Neuronal stem cell (in vitro differentiated cells): ENCODE data around the gene WIZ.

ENCODE experiments used
- DNase-seq: peaks from one replicate; pipeline ENCODE4 v3.0.0-alpha.2; 2013; ENCODE audit warnings: low spot score
- H2AFZ ChIP-seq: one replicate; pipeline ENCODE4 v1.6.1; 2013; ENCODE audit warnings: mild to moderate bottlenecking, low read length, inconsistent platforms
- H2AK5ac ChIP-seq: 2 replicates; pipeline ENCODE4 v1.6.1; 2013; ENCODE audit warnings: low read depth, mild to moderate bottlenecking, inconsistent platforms, low read length, moderate library complexity, mixed read lengths
- H2BK120ac ChIP-seq: 2 replicates; pipeline ENCODE4 v1.6.1; 2013; ENCODE audit warnings: low read depth, mild to moderate bottlenecking, inconsistent platforms, low read length, moderate library complexity, mixed read lengths
- H2BK12ac ChIP-seq: one replicate; pipeline ENCODE4 v1.6.1; 2013; ENCODE audit warnings: low read length, inconsistent platforms
- H2BK15ac ChIP-seq: 2 replicates; pipeline ENCODE4 v1.6.1; 2013; ENCODE audit warnings: mild to moderate bottlenecking, low read length, inconsistent platforms, mixed read lengths
- H2BK5ac ChIP-seq: one replicate; pipeline ENCODE4 v1.6.1; 2013; ENCODE audit warnings: inconsistent platforms, mild to moderate bottlenecking, low read length, moderate library complexity
- H3K14ac ChIP-seq: one replicate; pipeline ENCODE4 v1.6.1; 2013; ENCODE audit warnings: low read length, inconsistent platforms
- H3K18ac ChIP-seq: 2 replicates; pipeline ENCODE4 v1.6.1; 2013; ENCODE audit warnings: low read length, inconsistent platforms
- H3K23ac ChIP-seq: 2 replicates; pipeline ENCODE4 v1.6.1; 2013; ENCODE audit warnings: low read depth, mild to moderate bottlenecking, mixed read lengths, low read length, inconsistent platforms; ENCODE audit not compliant: poor library complexity
- H3K27ac ChIP-seq: replicated peaks from 3 replicates; pipeline ENCODE4 v1.5.1; 2013; ENCODE audit warnings: low read length, inconsistent platforms
- H3K27me3 ChIP-seq, 3 experiments: 2 replicates each; pipeline ENCODE4 v1.6.1; 2013; ENCODE audit warnings: low read length in 3 of 3, mild to moderate bottlenecking in 2 of 3, inconsistent platforms in 1 of 3, low read depth in 1 of 3, mixed read lengths in 1 of 3, moderate library complexity in 1 of 3; ENCODE audit not compliant: control insufficient read depth in 3 of 3, insufficient read depth in 3 of 3
- H3K36me3 ChIP-seq, 2 donors: replicated peaks in 1 of 2; 2 replicates each; pipeline ENCODE4 v1.6.1; 2013; ENCODE audit warnings: low read length in 2 of 2; ENCODE audit not compliant: control insufficient read depth in 2 of 2, insufficient read depth in 2 of 2
- H3K4ac ChIP-seq: 2 replicates; pipeline ENCODE4 v1.6.1; 2013; ENCODE audit warnings: inconsistent platforms, mild to moderate bottlenecking, low read length, moderate library complexity
- H3K4me1 ChIP-seq, 2 donors: 1 replicate in 1 of 2; 2 replicates in 1 of 2; pipeline ENCODE4 v1.6.1; 2013; ENCODE audit warnings: low read length in 2 of 2, low read depth in 1 of 2; ENCODE audit not compliant: control insufficient read depth in 2 of 2, insufficient read depth in 1 of 2
- H3K4me2 ChIP-seq: one replicate; pipeline ENCODE4 v1.6.1; 2013; ENCODE audit warnings: mild to moderate bottlenecking, low read length, inconsistent platforms; ENCODE audit not compliant: insufficient read depth, poor library complexity, severe bottlenecking
- H3K4me3 ChIP-seq, 2 donors: 2 replicates each; pipeline ENCODE4 v1.5.1; 2013; ENCODE audit warnings: low read length in 2 of 2, mild to moderate bottlenecking in 2 of 2, inconsistent platforms in 1 of 2, moderate library complexity in 1 of 2
- H3K79me1 ChIP-seq: one replicate; pipeline ENCODE4 v1.6.1; 2013; ENCODE audit warnings: low read depth, mild to moderate bottlenecking, inconsistent platforms, low read length, moderate library complexity
- H3K9ac ChIP-seq: one replicate; pipeline ENCODE4 v1.6.1; 2013; ENCODE audit warnings: mild to moderate bottlenecking, low read depth, low read length, inconsistent platforms; ENCODE audit not compliant: poor library complexity
- H3K9me3 ChIP-seq, 2 donors: replicated peaks in 1 of 2; 2 replicates each; pipeline versions ENCODE3 to v1.6.1; 2013; ENCODE audit warnings: low read length in 2 of 2, mild to moderate bottlenecking in 2 of 2, inconsistent platforms in 1 of 2, low read depth in 1 of 2, mixed read lengths in 1 of 2, moderate library complexity in 1 of 2; ENCODE audit not compliant: control insufficient read depth in 2 of 2, insufficient read depth in 1 of 2
- H4K8ac ChIP-seq: one replicate; pipeline ENCODE4 v1.6.1; 2013; ENCODE audit warnings: low read depth, mild to moderate bottlenecking, inconsistent platforms, low read length, moderate library complexity
- H4K91ac ChIP-seq: one replicate; pipeline ENCODE4 v1.6.1; 2013; ENCODE audit warnings: low read length, low read depth, mild to moderate bottlenecking, inconsistent platforms; ENCODE audit not compliant: poor library complexity
- WGBS, 2 donors: extraction: QIAGEN DNeasy Blood & Tissue Kit; methylation state at CpG; one replicate each; pipeline ENCODE4 v1.1.7; 2013; ENCODE audit warnings: missing lambda C conversion rate in 2 of 2, mixed read lengths in 1 of 2; ENCODE audit not compliant: insufficient read length in 2 of 2, insufficient replicate concordance in 1 of 2; ENCODE audit errors: extremely low coverage in 2 of 2; 5-methylcytosine and 5-hydroxymethylcytosine counted together

Gene WIZ

GRCh38 chr19:15418579-15419412, 31.0 kb downstream of the WIZ start, which contains the start of gene AKAP8L:
Gene AKAP8L (minus strand): TSS chr19:15418988. CDS start chr19:15418923, 65 bp downstream.
- Histone ChIP-seq H2BK12ac (peak within 1 kb of the TSS; percentile 87), H3K79me1 (peaks cover 10% of the 10 kb centered on the region), H2BK15ac (peak within 1 kb of the TSS; percentile 51), H3K27ac (peak within 1 kb of the TSS; percentile 57), H3K9me3 (peaks cover 7 to 13% of the 10 kb centered on the region in 2 donors), H3K4me3 (peak within 1 kb of the TSS; percentile 89 to 97), H3K27me3 (no peaks in the 10 kb centered on the region), H2AFZ (peak within 1 kb of the TSS; percentile 85), H3K23ac (peak within 1 kb of the TSS; percentile 99), H3K9ac (peak within 1 kb of the TSS; percentile 100), H3K4me2 (peak within 1 kb of the TSS; percentile 75), H4K8ac (peak within 1 kb of the TSS; percentile 75), H3K18ac (peak within 1 kb of the TSS; percentile 100), H3K36me3 (peaks cover 16 to 57% of the 10 kb centered on the region in 2 donors), H2BK120ac (peak within 1 kb of the TSS; percentile 99), H3K4me1 (peaks cover 6 to 8% of the 10 kb centered on the region in 2 donors), H2BK5ac (peak within 1 kb of the TSS; percentile 100), H2AK5ac (peak within 1 kb of the TSS; percentile 97), H3K14ac (peak within 1 kb of the TSS; percentile 92), H4K91ac (peak within 1 kb of the TSS; percentile 90), H3K4ac (peak within 1 kb of the TSS; percentile 99)
- DNase-seq, result peak; percentile 99
- no CpG with 5 or more reads among the region's 61 CpGs for WGBS, 2 donors

- Histone ChIP-seq H4K91ac (peak overlapping the region; percentile 90), H4K8ac (peak overlapping the region; percentile 48), H2BK15ac (peak overlapping the region; percentile 51), H2AFZ (peak overlapping the region; percentile 85), H3K4me3 (peak overlapping the region; percentile 89 to 97), H3K27ac (peak overlapping the region; percentile 57), H3K14ac (peak overlapping the region; percentile 92), H3K4me2 (peak overlapping the region; percentile 75), H3K27me3 (no peaks in the 10 kb centered on the region), H3K9ac (peak overlapping the region; percentile 100), H2AK5ac (peak overlapping the region; percentile 97), H3K9me3 (peaks cover 2 to 9% of the 10 kb centered on the region in 2 donors), H3K79me1 (peaks cover 11% of the 10 kb centered on the region), H2BK5ac (peak overlapping the region; percentile 100), H2BK120ac (peak overlapping the region; percentile 99), H3K18ac (peak overlapping the region; percentile 100), H3K23ac (peak overlapping the region; percentile 99), H3K4me1 (peaks cover 6 to 8% of the 10 kb centered on the region in 2 donors), H3K4ac (peak overlapping the region; percentile 99), H3K36me3 (peaks cover 14 to 57% of the 10 kb centered on the region in 2 donors), H2BK12ac (peak overlapping the region; percentile 87)
- DNase-seq, result no peak
- WGBS, 2 donors, result no CpG with 5 or more reads among the region's 16 CpGs
These were observed 31.6 kb downstream of the WIZ start for GRCh38 chr19:15418231-15418578.

- Histone ChIP-seq H3K27me3 (no peaks in the 10 kb centered on the region), H2BK15ac (no peak overlapping the region), H2AK5ac (no peak overlapping the region), H3K4me1 (peaks cover 6 to 8% of the 10 kb centered on the region in 2 donors), H3K79me1 (peaks cover 11% of the 10 kb centered on the region), H3K14ac (no peak overlapping the region), H3K18ac (no peak overlapping the region), H4K8ac (no peak overlapping the region), H3K9me3 (peaks cover 0 to 7% of the 10 kb centered on the region in 2 donors), H3K4ac (no peak overlapping the region), H2BK120ac (no peak overlapping the region), H2AFZ (no peak overlapping the region), H3K4me3 (peak overlapping the region; percentile 89 to 97), H3K36me3 (peaks cover 10 to 57% of the 10 kb centered on the region in 2 donors), H3K4me2 (peak overlapping the region; percentile 75), H3K27ac (no peak overlapping the region), H3K23ac (no peak overlapping the region), H3K9ac (no peak overlapping the region), H4K91ac (no peak overlapping the region), H2BK12ac (no peak overlapping the region), H2BK5ac (peak overlapping the region; percentile 100)
- WGBS, 2 donors, result no CpG with 5 or more reads among the region's 9 CpGs
- DNase-seq, result no peak
These were observed 32.1 kb downstream of the WIZ start for GRCh38 chr19:15417699-15418098.

- DNase-seq, result no peak
- H3K27ac ChIP-seq, result no peak overlapping the region
- WGBS, 2 donors, result no CpG with 5 or more reads among the region's 4 CpGs
These were observed 36.9 kb downstream of the WIZ start for GRCh38 chr19:15412832-15413231.

More at GRCh38 chr19:15412832-15413231, 36.9 kb downstream of the WIZ start:
- no peak overlapping the region for H2BK15ac ChIP-seq
- peaks cover 7 to 8% of the 10 kb centered on the region in 2 donors for H3K4me1 ChIP-seq
- no peak overlapping the region for H2AK5ac ChIP-seq
- no peak overlapping the region for H3K4ac ChIP-seq
- no peak overlapping the region for H2AFZ ChIP-seq
- H3K4me3 ChIP-seq, result no peak overlapping the region
- no peak overlapping the region for H3K9ac ChIP-seq
- H3K14ac ChIP-seq, result no peak overlapping the region
- no peak overlapping the region for H4K91ac ChIP-seq
- H4K8ac ChIP-seq, result no peak overlapping the region
- H3K79me1 ChIP-seq, result peaks cover 4% of the 10 kb centered on the region
- H3K27me3 ChIP-seq, result no peaks in the 10 kb centered on the region
- peaks cover 17 to 76% of the 10 kb centered on the region in 2 donors for H3K36me3 ChIP-seq
- no peak overlapping the region for H2BK5ac ChIP-seq
- H3K9me3 ChIP-seq, result peaks cover 0 to 7% of the 10 kb centered on the region in 2 donors
- H3K4me2 ChIP-seq, result no peak overlapping the region
- no peak overlapping the region for H3K23ac ChIP-seq
- no peak overlapping the region for H2BK120ac ChIP-seq
- no peak overlapping the region for H3K18ac ChIP-seq
- H2BK12ac ChIP-seq, result no peak overlapping the region
